ENCODE measurements around the gene ULK4.
"Not testable (repeated sequence)": the region's sequence is repeated elsewhere in the genome, so short reads cannot be mapped to it uniquely, and the experiment has no call there.

GRCh38 chr3:41840936-41841668 lies 120.8 kb downstream of the ULK4 start:
- not testable (repeated sequence) for TF ChIP-seq CTCF, POLR2A (IDR thresholded peaks at IDR 0.05)
